GM06990 (cell line): Measurements from ENCODE around the gene SLC7A10.

Experiments
- DNase-seq: peaks from one replicate; pipeline ENCODE4 v3.0.0-alpha.2; 2011; ENCODE audit not compliant: insufficient read length; ENCODE audit errors: extremely low read depth
- H3K27me3 ChIP-seq: replicated peaks from 2 replicates; pipeline ENCODE4 v1.6.0; 2011; ENCODE audit warnings: low read length; ENCODE audit not compliant: control insufficient read depth, insufficient read depth
- H3K36me3 ChIP-seq: 2 replicates; pipeline ENCODE4 v1.5.1; 2011; ENCODE audit warnings: low read length; ENCODE audit not compliant: control insufficient read depth, insufficient read depth
- H3K4me3 ChIP-seq: replicated peaks from 2 replicates; pipeline ENCODE4 v1.5.1; 2011; ENCODE audit warnings: low read depth, mild to moderate bottlenecking, control low read depth, low read length
- TF ChIP-seq, protein P1 (sequence below): IDR thresholded peaks from 2 replicates; pipeline ENCODE4 v1.5.1; 2011; ENCODE audit warnings: low read length, control low read depth, mild to moderate bottlenecking, inconsistent platforms; ENCODE audit not compliant: insufficient read depth, poor library complexity, severe bottlenecking

The SLC7A10 gene

DNA sequence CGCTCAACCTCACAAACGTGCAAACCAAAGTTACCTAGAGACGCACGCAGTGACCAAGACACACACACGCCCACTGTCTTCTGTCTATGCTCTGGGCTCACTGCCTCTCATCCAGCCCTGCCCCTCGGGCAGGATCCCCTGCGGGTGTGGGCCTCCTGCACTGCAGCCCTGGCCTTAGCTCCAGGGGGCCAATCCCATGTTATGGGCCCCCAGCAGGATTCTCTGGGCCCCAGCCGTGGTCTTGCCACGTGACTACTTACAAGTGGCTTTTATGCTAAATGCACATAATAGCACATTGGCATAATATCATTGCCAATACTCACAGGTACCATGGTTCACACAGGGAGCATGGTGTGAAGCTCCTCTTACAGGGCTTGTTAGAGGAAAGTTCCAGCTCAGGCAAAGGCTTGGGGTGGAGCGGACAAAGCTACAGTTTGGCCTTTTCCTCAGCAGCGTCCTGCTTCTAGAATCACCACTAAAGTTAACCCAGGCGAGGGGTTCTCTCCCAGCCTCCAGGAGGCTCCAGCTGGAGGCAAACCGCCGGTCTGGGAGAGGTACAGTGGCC, 39.3 kb upstream of the SLC7A10 start:
- TF ChIP-seq, protein P1, sequence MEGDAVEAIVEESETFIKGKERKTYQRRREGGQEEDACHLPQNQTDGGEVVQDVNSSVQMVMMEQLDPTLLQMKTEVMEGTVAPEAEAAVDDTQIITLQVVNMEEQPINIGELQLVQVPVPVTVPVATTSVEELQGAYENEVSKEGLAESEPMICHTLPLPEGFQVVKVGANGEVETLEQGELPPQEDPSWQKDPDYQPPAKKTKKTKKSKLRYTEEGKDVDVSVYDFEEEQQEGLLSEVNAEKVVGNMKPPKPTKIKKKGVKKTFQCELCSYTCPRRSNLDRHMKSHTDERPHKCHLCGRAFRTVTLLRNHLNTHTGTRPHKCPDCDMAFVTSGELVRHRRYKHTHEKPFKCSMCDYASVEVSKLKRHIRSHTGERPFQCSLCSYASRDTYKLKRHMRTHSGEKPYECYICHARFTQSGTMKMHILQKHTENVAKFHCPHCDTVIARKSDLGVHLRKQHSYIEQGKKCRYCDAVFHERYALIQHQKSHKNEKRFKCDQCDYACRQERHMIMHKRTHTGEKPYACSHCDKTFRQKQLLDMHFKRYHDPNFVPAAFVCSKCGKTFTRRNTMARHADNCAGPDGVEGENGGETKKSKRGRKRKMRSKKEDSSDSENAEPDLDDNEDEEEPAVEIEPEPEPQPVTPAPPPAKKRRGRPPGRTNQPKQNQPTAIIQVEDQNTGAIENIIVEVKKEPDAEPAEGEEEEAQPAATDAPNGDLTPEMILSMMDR = no peak
- no peaks in the 10 kb centered on the region for H3K36me3 ChIP-seq
- no peak overlapping the region for H3K4me3 ChIP-seq
- no peak for DNase-seq
- H3K27me3 ChIP-seq = no peaks in the 10 kb centered on the region

DNA sequence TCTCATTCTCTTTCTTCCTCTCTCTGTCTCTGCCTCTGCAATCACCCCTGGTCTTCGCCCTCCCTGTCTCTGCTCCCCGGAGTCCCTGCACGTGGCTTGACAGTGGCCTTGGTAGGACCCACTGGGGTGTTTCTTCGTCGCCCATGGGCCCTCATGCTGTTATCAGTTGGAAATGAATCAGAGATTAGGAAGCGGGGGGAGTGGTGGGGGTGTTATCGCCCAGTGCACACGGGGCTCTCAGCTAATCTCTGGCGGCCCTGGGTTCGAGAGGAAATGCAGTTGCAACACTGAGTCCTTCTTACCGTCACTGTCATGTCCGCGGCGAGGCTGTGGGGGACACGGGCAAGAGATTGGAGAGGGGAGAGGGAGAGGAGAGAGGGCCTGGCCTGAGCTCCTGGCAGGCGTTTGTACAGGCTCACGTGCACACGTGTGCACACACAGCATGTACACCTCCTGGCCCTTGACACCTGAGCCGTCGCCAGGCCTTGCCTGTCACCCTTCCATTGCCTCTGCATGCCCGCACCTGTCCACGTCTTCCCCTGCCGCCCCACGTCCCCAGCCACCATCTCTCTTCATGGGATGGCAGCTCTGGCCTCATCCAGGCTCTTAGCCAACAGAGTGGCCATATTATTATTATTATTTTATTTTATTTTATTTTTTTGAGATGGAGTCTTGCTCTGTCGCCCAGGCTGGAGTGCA, 37.8 kb upstream of the SLC7A10 start:
- TF ChIP-seq, protein P1 = no peak
- Histone ChIP-seq H3K4me3 (no peak overlapping the region), H3K27me3 (no peaks in the 10 kb centered on the region), H3K36me3 (no peaks in the 10 kb centered on the region)
- no peak for DNase-seq

DNA sequence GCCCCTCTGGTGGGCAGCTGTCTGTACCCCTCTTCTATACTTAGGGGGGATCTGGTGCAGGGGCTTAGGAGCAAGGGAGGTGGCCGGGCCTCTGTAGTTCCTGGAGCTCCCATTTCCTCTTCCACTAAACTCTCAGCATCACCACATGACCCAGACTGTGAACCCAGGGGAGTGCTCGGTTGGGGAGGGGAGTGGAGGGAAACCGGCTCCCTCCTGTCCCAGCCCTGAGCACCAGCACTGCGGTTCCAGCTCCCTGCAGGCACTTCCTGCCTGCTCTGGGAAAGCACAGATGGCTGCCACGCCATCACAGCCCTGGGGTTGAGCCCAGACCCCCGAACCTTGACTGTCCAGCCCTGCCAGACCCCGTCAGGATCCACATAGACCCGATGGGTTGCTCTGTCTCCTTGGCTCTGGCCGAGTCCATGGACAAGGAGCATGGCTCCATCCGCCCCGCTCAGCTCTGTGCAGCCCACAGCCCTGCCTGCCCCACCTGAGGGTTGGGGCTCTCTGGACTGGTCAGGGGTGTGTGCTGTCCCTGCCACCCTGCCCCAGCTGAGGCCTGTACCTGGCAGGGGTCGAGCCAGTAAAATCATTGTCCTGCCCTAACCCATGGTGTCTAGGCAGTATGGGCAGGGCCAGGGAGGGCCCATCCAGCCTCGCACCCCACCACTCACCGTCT, 36.0 kb upstream of the SLC7A10 start:
- Histone ChIP-seq H3K4me3 (no peak overlapping the region), H3K36me3 (no peaks in the 10 kb centered on the region), H3K27me3 (no peaks in the 10 kb centered on the region)
- DNase-seq = no peak
- TF ChIP-seq, protein P1 = no peak

DNA sequence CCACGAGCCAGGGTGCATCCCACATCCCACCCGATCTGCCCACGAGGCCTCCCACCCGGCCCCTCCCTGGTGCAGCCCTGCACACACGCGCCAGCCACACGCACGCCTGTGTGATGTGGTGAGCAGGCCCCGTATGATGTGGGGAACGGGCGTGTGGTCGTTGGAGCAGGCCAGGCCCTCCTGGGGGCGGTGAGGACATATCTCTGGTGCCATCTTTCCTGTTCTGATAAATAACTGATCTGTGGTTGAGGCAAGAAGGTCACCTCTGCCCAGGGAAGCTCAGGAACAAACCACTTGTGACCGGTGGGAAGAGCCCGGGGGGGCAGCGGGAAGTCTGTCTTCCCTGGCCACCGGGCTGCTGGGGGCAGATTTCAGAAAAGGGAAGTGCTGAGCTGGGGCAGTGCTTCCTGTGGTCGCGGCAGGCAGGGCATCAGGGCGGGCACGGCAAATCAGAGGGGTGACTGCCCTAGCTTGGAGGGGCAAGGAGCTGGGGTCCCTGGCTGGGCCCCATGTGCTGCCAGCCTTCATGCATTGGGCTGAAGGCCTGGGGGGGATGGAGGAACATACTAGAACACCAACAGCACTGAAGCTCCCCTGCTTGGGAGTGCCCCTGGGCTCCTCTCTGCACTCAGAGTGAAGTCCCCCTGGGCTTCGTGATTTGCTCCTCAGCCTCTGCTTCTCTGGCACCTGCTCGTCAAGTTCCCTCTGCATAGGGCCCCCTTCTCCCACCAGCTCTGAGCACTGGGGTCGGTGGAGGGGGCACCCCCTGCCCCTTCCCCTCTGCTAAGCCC, 35.2 kb upstream of the SLC7A10 start:
- peak; percentile 56 for DNase-seq
- H3K27me3 ChIP-seq = no peaks in the 10 kb centered on the region
- no peak overlapping the region for H3K4me3 ChIP-seq
- H3K36me3 ChIP-seq = no peaks in the 10 kb centered on the region
- TF ChIP-seq, protein P1 = no peak

DNA sequence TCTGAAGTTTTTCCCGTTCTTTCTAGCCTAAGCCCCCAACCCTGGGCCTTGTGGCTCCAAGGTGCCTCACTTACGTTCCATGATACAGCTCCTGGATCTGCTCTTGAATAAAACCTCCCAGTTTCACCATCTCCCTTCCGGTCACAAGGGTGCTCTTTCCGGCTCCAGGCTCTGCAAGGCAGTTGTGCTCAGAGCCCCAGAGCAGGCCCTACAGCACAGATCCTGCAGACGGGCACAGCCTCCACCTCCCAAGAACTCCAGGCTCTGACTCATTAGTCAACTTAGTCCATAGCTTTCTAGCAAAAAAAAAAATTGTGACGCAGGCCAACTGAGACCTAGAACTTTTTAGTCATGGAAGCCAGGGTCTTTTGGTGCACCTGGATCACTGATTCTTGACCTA, 33.9 kb upstream of the SLC7A10 start:
- no peak for DNase-seq
- TF ChIP-seq, protein P1 = no peak
- Histone ChIP-seq H3K4me3 (no peak overlapping the region), H3K36me3 (no peaks in the 10 kb centered on the region), H3K27me3 (no peaks in the 10 kb centered on the region)
